Germinal center (tissue), 1 donor: ENCODE data around the gene ERG.

ENCODE experiments used
- DNase-seq: peaks from one replicate; pipeline ENCODE4 v3.0.0; 2012; ENCODE audit warnings: mixed read lengths, low spot score

ERG gene

GRCh38 chr21:38389896-38390295, 108.4 kb downstream of the ERG start:
- DNase-seq: no peak

DNA sequence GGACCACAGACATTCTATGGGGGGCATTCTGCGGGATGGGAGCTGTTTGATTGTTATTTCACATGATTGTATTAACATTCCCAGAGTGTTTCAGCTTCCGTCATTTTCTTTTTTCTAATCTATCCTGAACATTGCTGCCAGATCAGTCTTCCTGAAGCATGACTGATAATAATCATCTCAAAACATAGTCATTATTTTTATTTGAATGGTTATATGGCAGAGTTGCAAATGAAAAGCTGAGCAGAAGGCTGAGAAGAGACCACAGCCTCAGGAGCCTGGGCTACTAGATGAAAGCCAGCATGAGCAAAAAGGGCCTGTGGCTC, 109.0 kb downstream of the ERG start:
- DNase-seq: no peak

GRCh38 chr21:38388647-38389353, 109.5 kb downstream of the ERG start:
- no peak for DNase-seq

DNA sequence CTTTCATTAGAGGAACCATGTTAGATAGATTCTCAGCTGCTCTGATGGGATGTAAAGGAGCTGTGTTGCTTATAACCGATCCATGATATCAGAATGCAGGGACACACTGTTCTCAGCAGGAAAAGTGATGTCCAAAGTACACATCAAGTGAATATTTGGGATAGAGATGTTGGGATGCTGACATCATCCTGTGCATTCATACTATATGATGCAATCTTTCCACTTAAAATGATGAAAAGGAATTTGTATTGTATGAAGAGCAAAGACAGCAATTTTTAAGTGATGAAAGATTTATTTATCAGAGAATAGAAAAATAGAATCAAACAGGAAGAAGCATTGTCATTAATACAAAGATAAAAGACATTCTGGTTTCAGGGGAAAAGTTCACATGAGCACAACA, 110.1 kb downstream of the ERG start:
- DNase-seq: no peak

- no peak for DNase-seq
Measured at GRCh38 chr21:38386967-38387366, 111.3 kb downstream of the ERG start.

- no peak for DNase-seq
Measured at GRCh38 chr21:38385427-38386175, 112.7 kb downstream of the ERG start.

GRCh38 chr21:38384675-38385426, 113.4 kb downstream of the ERG start:
- DNase-seq: no peak

- no peak for DNase-seq
Measured at GRCh38 chr21:38384238-38384560, 114.1 kb downstream of the ERG start.

GRCh38 chr21:38383411-38384237, 114.7 kb downstream of the ERG start:
- no peak for DNase-seq

DNA sequence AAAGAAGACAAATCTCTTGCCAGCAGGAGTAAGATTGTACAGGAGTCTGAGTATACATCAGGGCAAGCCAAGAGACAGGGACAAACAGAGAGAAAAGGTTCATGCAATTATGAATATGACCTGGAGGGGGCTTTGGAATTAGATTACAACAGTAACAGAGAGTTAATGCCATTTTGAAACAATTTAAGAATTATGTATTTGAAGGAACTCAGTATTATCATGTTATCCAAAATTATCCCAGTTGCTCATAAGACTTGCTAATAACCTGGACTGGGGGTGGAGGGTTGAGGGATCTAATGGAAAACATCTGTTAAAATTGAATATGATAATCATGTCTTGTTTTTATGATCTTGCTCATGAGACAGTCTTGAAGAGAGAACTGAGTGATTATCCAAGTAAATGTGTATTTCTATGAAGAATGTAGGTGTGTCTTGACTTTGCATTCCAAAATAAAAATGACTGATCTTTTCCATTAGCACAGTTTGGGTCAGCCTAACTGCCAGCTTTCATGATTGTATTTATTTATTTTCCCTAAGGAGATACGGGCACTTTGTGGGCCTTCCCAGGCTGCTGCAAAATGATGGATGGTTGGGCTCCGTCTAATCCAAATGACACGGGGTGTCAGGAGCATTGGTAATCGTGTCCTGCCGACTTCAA, 117.7 kb downstream of the ERG start:
- DNase-seq: no peak

- no peak for DNase-seq
Measured at GRCh38 chr21:38379147-38379546, 119.1 kb downstream of the ERG start.

- DNase-seq: no peak
Measured at GRCh38 chr21:38377165-38378088, 120.8 kb downstream of the ERG start.

DNA sequence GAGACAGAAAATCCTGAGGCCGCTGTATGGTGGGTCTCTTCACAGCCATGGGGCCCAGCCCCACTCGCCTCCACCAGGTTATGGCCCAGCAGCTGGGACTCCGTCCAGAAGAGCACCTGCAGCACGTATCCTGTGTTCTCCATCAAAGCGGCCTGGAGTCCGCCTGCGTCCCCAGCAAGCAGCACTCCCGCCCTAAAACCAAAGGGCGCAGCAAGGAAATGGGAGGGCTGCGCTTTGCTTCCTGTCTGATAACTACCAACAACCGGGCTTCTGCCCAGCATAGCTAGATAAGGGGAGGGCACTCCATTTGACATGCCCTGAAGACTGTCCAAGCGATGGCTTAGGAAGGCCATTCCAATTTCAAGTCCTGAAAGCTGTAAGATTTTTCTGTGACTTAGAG, 121.6 kb downstream of the ERG start:
- DNase-seq: no peak

DNA sequence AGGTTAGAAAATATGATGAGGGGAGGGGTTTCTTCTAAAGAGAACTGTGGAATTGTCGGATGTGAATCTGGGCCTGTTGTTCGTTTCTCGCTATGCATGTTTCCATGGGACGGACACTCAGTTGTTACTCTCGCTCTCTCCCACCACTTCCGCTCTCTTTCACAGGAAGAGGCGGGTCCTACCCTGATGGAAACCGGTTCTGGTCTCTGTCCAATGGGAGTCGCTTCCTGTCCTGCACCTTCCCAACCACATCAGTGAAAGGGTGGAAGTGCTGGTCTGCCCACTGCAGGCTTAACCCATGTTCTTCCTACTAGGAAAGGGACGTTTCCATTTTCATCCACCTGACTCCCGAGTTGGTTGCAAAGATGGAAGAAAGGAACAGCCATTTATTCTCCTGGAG, 122.0 kb downstream of the ERG start:
- DNase-seq: no peak

GRCh38 chr21:38367646-38368045, 130.6 kb downstream of the ERG start:
- no peak for DNase-seq

DNA sequence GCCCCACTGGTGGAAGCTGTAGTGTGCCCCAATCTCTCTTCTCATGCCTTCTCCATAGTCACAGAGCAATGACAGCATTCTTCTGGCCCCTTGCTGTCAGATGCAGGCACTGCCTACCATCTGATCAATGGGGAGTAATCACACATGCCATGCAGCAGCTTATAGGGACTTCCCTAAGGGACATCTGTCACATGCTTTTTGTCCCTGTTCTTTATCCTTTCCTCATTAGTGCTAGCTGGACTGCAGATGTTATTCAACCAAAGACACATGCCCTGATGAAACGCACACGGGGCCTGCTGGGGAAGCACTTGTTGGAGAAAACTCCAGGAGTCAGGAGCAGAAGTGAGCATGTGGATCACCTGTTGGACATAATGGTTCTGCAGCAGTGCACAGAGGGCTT, 132.8 kb downstream of the ERG start:
- no peak for DNase-seq

- DNase-seq: no peak
Measured at GRCh38 chr21:38363693-38364092, 134.6 kb downstream of the ERG start.

- DNase-seq: no peak
Measured at GRCh38 chr21:38361324-38361723, 137.0 kb downstream of the ERG start.

DNA sequence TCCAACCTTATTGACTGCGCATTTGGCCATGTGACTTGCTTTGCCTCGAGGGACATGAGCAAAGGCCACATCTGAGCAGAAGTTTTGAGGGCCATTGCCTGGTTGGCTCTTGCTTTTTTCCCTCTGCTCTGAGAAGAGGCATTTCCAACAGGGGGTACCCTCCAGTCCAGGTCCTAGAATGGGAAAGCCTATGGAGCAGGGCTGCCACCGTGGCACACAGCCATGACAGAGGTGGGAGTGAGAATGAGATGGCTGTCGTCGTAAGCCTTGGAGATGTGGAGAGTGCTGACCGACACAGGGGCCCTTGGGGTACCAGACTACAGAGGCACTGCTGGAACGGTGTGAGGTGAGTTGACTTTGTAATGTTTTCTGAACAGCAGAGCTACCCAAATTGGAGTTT, 138.4 kb downstream of the ERG start:
- no peak for DNase-seq

GRCh38 chr21:38359090-38359489, 139.2 kb downstream of the ERG start:
- no peak for DNase-seq

DNA sequence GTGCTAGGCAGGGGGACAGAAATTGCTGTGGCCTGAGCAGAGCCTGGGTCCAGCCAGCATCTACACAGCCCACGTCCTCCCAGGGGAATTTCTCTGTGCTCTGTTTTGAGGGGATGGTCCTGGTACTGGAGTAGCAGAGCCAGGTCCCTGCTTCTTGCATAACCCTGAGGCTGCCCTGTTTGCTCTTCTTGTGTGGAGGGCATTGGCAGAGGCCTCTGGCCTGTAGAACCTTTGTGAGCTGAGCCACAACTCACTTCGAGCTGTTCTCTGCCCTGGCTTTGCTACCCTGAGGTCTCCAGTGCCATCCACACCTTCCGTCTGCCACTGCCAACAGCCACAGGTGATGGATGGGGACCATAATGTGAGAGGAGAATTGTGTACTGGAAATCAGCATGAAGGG, 139.6 kb downstream of the ERG start:
- DNase-seq: no peak
